Neural progenitor cell (in vitro differentiated cells): ENCODE measurements around the gene FAT3. TPM values are rescaled to one million over a fixed set of nuclear protein-coding genes. Genes with fewer than 3 reads are reported as not detected.

ENCODE experiments used
- DNase-seq: peaks from one replicate; pipeline ENCODE4 v3.0.0-alpha.2; 2016; ENCODE audit warnings: low spot score
- H2AFZ ChIP-seq: fragments of 200-600 bp; sonication (generic); replicated peaks from 2 replicates; pipeline ENCODE4 v1.6.1; 2016; ENCODE audit warnings: antibody characterized with exemption
- H3F3A ChIP-seq: fragments of 200-600 bp; sonication (generic); 2 replicates; pipeline ENCODE4 v1.6.1; 2016; ENCODE audit warnings: antibody characterized with exemption, low read depth
- H3K27ac ChIP-seq: fragments of 200-600 bp; sonication (generic); 2 replicates; pipeline ENCODE4 v1.5.1; 2016; ENCODE audit warnings: mild to moderate bottlenecking
- H3K27me3 ChIP-seq: fragments of 200-600 bp; sonication (generic); 2 replicates; pipeline ENCODE4 v1.6.1; 2016; ENCODE audit warnings: mild to moderate bottlenecking, moderate library complexity
- H3K36me3 ChIP-seq: fragments of 200-600 bp; sonication (generic); 2 replicates; pipeline ENCODE4 v1.5.1; 2016
- H3K4me1 ChIP-seq: fragments of 200-600 bp; sonication (generic); 2 replicates; pipeline ENCODE4 v1.6.1; 2016; ENCODE audit warnings: mixed run types
- H3K4me2 ChIP-seq: fragments of 200-600 bp; sonication (generic); 2 replicates; pipeline ENCODE4 v1.6.1; 2016
- H3K4me3 ChIP-seq: fragments of 200-600 bp; sonication (generic); 2 replicates; pipeline ENCODE4 v1.5.1; 2016
- H3K79me2 ChIP-seq: fragments of 200-600 bp; sonication (generic); 2 replicates; pipeline ENCODE4 v1.6.1; 2016; ENCODE audit warnings: low read depth
- H3K9ac ChIP-seq: fragments of 200-600 bp; sonication (generic); 2 replicates; pipeline ENCODE4 v1.6.1; 2016
- H3K9me3 ChIP-seq: fragments of 200-600 bp; sonication (generic); 2 replicates; pipeline ENCODE4 v1.5.1; 2016; ENCODE audit warnings: low read depth
- H4K20me1 ChIP-seq: fragments of 200-600 bp; sonication (generic); 2 replicates; pipeline ENCODE4 v1.6.1; 2016; ENCODE audit warnings: low read depth
- H3K27ac Mint-ChIP-seq: 3 replicates; pipeline ENCODE4 v1.8.0; 2021; ENCODE audit warnings: mixed read lengths
- H3K27me3 Mint-ChIP-seq: 2 replicates; pipeline ENCODE4 v1.8.0; 2022; ENCODE audit warnings: low read depth, mild to moderate bottlenecking, inconsistent platforms, moderate library complexity, mixed read lengths; ENCODE audit not compliant: insufficient read depth
- H3K36me3 Mint-ChIP-seq: 3 replicates; pipeline ENCODE4 v1.8.0; 2021; ENCODE audit warnings: mixed read lengths
- H3K4me1 Mint-ChIP-seq: 3 replicates; pipeline ENCODE4 v1.8.0; 2021; ENCODE audit warnings: mixed read lengths
- H3K4me3 Mint-ChIP-seq: 3 replicates; pipeline ENCODE4 v1.8.0; 2021; ENCODE audit warnings: mild to moderate bottlenecking, moderate library complexity, mixed read lengths
- H3K9me3 Mint-ChIP-seq: 3 replicates; pipeline ENCODE4 v1.8.0; 2020; ENCODE audit warnings: mixed read lengths
- EZH2 ChIP-seq: fragments of 200-600 bp; sonication (generic); IDR thresholded peaks from 2 replicates; pipeline ENCODE4 v1.6.1; 2017; ENCODE audit warnings: antibody characterized with exemption, mild to moderate bottlenecking, moderate library complexity
- EZH2phosphoT487 ChIP-seq: fragments of 200-600 bp; sonication (generic); IDR thresholded peaks from 2 replicates; pipeline ENCODE4 v1.6.1; 2017; ENCODE audit warnings: antibody characterized with exemption
- total RNA-seq: library from RNA; depleted of rRNA; stranded (reverse); fragments of >200 nt; gene quantifications from 2 replicates; pipeline ENCODE4 v1.2.3, GENCODE V29; 2015; ENCODE audit warnings: low replicate concordance
- TF ChIP-seq, protein P1 (sequence below): fragments of 200-600 bp; sonication (generic); IDR thresholded peaks from 2 replicates; pipeline ENCODE4 v1.5.1; 2017; ENCODE audit warnings: antibody characterized with exemption, mild to moderate bottlenecking

The FAT3 gene
- total RNA-seq, 1 donor from 2014 or later = 22.0 TPM

DNA sequence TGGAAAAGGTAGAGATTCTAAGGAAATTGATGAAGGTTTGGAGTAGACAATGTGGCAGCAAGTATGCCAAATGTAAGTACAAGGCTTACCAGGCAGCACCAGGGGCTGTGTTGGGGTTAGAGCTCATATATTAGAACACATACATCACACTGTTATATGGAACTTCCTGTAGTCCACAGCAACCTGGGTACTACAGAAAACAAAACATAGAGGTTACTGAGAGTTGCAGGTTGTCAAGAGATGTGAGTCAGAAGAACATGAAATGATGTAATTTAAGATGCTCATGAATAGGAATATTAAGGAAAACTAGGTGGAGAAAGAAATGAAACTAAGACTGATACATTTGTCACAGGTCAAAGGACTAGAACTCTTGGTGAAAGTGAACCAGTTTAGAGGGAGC is 22.0 kb downstream of the FAT3 start:
- H3K4me1 Mint-ChIP-seq = peaks cover 20% of the 10 kb centered on the region
- Histone ChIP-seq H3K36me3 (no peaks in the 10 kb centered on the region), H3K79me2 (peaks cover 10% of the 10 kb centered on the region), H3K27me3 (no peaks in the 10 kb centered on the region), H3K27ac (no peak overlapping the region), H2AFZ (no peak overlapping the region), H3K4me1 (peaks cover 31% of the 10 kb centered on the region), H3F3A (no peaks in the 10 kb centered on the region), H3K9me3 (no peaks in the 10 kb centered on the region), H3K4me3 (no peak overlapping the region), H4K20me1 (no peaks in the 10 kb centered on the region), H3K4me2 (no peak overlapping the region), H3K9ac (no peak overlapping the region)
- TF ChIP-seq EZH2 (no peak), EZH2phosphoT487 (no peak)
- TF ChIP-seq, protein P1, sequence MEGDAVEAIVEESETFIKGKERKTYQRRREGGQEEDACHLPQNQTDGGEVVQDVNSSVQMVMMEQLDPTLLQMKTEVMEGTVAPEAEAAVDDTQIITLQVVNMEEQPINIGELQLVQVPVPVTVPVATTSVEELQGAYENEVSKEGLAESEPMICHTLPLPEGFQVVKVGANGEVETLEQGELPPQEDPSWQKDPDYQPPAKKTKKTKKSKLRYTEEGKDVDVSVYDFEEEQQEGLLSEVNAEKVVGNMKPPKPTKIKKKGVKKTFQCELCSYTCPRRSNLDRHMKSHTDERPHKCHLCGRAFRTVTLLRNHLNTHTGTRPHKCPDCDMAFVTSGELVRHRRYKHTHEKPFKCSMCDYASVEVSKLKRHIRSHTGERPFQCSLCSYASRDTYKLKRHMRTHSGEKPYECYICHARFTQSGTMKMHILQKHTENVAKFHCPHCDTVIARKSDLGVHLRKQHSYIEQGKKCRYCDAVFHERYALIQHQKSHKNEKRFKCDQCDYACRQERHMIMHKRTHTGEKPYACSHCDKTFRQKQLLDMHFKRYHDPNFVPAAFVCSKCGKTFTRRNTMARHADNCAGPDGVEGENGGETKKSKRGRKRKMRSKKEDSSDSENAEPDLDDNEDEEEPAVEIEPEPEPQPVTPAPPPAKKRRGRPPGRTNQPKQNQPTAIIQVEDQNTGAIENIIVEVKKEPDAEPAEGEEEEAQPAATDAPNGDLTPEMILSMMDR = no peak
- no peaks in the 10 kb centered on the region for H3K27me3 Mint-ChIP-seq
- no peak overlapping the region for H3K4me3 Mint-ChIP-seq
- peaks cover 5% of the 10 kb centered on the region for H3K36me3 Mint-ChIP-seq
- H3K9me3 Mint-ChIP-seq = peaks cover 5% of the 10 kb centered on the region
- no peak overlapping the region for H3K27ac Mint-ChIP-seq
- no peak for DNase-seq

DNA sequence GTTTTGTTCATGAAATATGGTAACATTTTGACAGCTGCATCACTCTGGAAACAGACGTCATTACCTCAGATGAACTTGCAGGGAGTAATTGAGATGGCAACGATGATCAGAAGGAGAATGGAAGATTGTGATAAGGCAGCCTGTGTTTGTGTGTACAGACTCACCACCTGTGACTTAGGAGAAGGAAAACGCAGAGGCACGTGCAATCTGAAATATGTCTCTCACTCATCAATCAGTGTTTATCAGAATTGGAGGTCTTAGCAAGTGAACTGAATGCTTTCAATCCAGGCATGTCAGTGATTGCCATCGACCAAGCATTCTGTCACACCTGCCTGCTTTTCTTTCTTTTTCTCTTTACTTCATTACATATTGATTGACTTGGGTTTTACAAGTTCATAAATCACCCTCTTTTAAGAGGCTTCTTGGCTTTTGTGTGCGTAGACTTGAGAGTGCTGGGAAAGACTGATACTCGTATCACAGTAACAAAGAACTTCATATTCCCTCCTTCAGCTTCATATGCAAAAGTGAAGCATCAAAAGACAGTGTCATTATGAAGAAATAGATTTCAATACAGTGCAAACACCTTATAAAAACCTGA is 24.6 kb downstream of the FAT3 start:
- H3K4me1 Mint-ChIP-seq = peaks cover 25% of the 10 kb centered on the region
- Histone ChIP-seq H3K4me1 (peaks cover 20% of the 10 kb centered on the region), H3K9ac (no peak overlapping the region), H3F3A (no peaks in the 10 kb centered on the region), H3K36me3 (no peaks in the 10 kb centered on the region), H2AFZ (no peak overlapping the region), H3K27me3 (no peaks in the 10 kb centered on the region), H3K79me2 (no peaks in the 10 kb centered on the region), H4K20me1 (no peaks in the 10 kb centered on the region), H3K4me2 (no peak overlapping the region), H3K4me3 (no peak overlapping the region), H3K9me3 (no peaks in the 10 kb centered on the region), H3K27ac (no peak overlapping the region)
- H3K27me3 Mint-ChIP-seq = no peaks in the 10 kb centered on the region
- H3K9me3 Mint-ChIP-seq = peaks cover 7% of the 10 kb centered on the region
- H3K4me3 Mint-ChIP-seq = no peak overlapping the region
- no peak for DNase-seq
- no peak overlapping the region for H3K27ac Mint-ChIP-seq
- TF ChIP-seq, protein P1 = no peak
- TF ChIP-seq EZH2 (no peak), EZH2phosphoT487 (no peak)
- H3K36me3 Mint-ChIP-seq = peaks cover 7% of the 10 kb centered on the region

DNA sequence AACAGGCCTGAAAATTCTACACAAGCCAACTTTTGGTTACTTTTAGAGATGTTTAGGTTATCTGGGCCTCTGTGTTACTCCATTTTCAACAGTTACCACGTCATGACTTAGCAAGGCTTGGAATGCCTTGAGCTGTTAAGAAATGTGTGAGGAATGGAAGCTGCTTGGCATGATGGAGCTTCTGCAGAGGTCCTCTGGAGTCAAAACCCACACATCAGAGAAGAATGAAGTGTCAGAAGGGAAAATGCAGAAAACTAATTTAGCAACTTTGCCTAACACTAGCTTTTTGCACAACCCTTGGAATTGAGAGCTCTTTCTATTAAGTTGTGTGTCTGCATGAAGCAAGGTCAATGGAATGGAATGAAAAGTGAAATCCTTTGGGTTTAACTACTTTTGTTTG is 27.4 kb downstream of the FAT3 start:
- Histone ChIP-seq H3K4me3 (no peak overlapping the region), H3K27ac (no peak overlapping the region), H3F3A (no peaks in the 10 kb centered on the region), H3K4me2 (no peak overlapping the region), H3K27me3 (no peaks in the 10 kb centered on the region), H2AFZ (no peak overlapping the region), H3K9ac (no peak overlapping the region), H4K20me1 (no peaks in the 10 kb centered on the region), H3K79me2 (no peaks in the 10 kb centered on the region), H3K9me3 (no peaks in the 10 kb centered on the region), H3K36me3 (no peaks in the 10 kb centered on the region), H3K4me1 (peaks cover 20% of the 10 kb centered on the region)
- no peak overlapping the region for H3K4me3 Mint-ChIP-seq
- no peak overlapping the region for H3K27ac Mint-ChIP-seq
- peaks cover 2% of the 10 kb centered on the region for H3K9me3 Mint-ChIP-seq
- TF ChIP-seq EZH2phosphoT487 = no peak
- TF ChIP-seq, protein P1 = no peak
- peaks cover 2% of the 10 kb centered on the region for H3K27me3 Mint-ChIP-seq
- H3K36me3 Mint-ChIP-seq = peaks cover 7% of the 10 kb centered on the region
- no peak for DNase-seq
- H3K4me1 Mint-ChIP-seq = peaks cover 26% of the 10 kb centered on the region
